ENCODE measurements around the gene ADNP.
A peak's percentile ranks its signal among the peaks of the same experiment; 100 is the strongest.
"Not testable (repeated sequence)": the region's sequence is repeated elsewhere in the genome, so short reads cannot be mapped to it uniquely, and the experiment has no call there.

Gene ADNP

DNA sequence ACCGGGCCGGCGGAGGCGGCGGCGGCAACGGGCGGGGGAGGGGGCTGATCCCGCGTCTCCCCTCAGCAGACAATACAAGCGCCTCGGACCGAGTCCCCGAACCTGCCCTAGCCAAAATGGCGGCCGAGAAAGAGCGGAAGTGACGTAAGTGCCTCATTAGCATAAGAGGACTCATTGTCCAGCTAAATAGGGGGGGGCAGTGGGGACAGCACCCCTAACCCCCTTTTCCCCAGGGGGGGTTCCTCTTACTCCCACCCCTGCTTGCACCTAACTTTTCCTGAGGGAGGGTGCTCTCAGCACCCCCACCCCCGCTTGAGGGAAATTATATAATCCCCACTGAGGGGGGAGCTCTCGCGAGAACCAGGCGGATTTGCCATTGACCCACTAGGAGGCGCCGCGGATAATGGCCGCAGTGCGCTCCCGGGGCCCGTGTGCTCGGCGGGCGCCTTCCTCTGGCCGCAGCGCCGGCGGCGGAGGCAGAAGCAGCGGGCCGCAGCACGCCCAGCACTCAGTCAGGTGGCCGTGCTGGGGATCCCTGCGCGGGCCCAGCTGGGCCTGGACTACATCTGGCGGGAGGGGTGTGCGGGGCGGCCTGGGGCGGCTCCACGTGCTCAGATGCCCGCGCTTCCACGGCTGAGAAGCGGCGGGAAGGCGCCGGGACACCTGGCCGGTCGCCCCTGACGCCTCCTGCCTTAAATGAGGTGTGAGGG is at the start of gene ADNP:
Gene ADNP, minus strand, starts transcription at position 132 of the 710 bp plus-strand sequence. CDS start 27,441 bp downstream, outside the sequence.
- H3K27ac ChIP-seq (ENCODE audit: low read length) = peak within 1 kb of the TSS; percentile 93
- H3K36me3 ChIP-seq (ENCODE audit: control insufficient read depth in 1 of 2, insufficient read depth in 2 of 2, low read length in 2 of 2) = peaks cover 21 to 22% of the 10 kb centered on the region in 2 donors
- no peaks in the 10 kb centered on the region for H3K27me3 ChIP-seq (ENCODE audit: low read depth, low read length)
- peak within 1 kb of the TSS; percentile 65 to 82 for H3K4me3 ChIP-seq (ENCODE audit: low read depth in 1 of 2, low read length in 2 of 2)
- peaks cover 10 to 17% of the 10 kb centered on the region in 2 donors for H3K4me1 ChIP-seq (ENCODE audit: control insufficient read depth in 1 of 2, insufficient read depth in 2 of 2, low read length in 2 of 2)
- H3K9me3 ChIP-seq (ENCODE audit: control insufficient read depth in 1 of 2, low read length in 2 of 2) = no peaks in the 10 kb centered on the region

DNA sequence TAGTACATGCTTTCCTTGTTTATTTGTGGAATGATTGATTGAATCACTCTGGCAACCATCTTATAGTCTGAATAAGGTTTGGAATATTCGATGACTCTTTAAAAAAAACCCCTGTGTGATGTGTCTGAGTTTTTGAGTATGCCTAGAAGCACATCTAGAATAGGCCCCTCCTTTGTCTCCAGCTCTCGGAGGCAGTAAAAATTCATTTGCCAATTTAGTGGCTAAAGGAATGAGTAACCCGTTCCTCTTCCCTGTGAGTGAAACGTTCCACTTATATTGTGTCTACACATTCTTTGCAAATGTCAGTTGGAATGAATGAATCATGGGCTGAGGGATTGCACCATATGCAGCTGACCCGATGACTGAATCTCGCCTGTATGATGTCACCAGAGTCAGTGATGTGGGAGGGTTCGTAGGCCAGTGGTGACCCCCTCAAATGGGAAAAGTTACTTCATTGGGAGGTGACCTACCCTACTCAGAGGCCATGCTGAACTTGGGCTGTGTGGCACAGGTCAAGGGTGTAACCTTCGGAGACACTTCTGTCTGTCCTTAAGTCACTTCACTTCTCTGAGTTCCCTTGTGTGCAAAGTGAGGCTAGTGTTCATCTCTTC is 48.9 kb upstream of the ADNP start:
- no peak overlapping the region for H3K4me3 ChIP-seq (ENCODE audit: low read depth in 1 of 2, low read length in 2 of 2)
- H3K27ac ChIP-seq (ENCODE audit: low read length) = peak overlapping the region; percentile 24
- no peaks in the 10 kb centered on the region for H3K27me3 ChIP-seq (ENCODE audit: low read depth, low read length)
- H3K36me3 ChIP-seq (ENCODE audit: control insufficient read depth in 1 of 2, insufficient read depth in 2 of 2, low read length in 2 of 2) = no peaks in the 10 kb centered on the region
- H3K4me1 ChIP-seq (ENCODE audit: control insufficient read depth in 1 of 2, insufficient read depth in 2 of 2, low read length in 2 of 2) = peaks cover 0 to 4% of the 10 kb centered on the region in 2 donors
- H3K9me3 ChIP-seq (ENCODE audit: control insufficient read depth in 1 of 2, low read length in 2 of 2) = no peaks in the 10 kb centered on the region

DNA sequence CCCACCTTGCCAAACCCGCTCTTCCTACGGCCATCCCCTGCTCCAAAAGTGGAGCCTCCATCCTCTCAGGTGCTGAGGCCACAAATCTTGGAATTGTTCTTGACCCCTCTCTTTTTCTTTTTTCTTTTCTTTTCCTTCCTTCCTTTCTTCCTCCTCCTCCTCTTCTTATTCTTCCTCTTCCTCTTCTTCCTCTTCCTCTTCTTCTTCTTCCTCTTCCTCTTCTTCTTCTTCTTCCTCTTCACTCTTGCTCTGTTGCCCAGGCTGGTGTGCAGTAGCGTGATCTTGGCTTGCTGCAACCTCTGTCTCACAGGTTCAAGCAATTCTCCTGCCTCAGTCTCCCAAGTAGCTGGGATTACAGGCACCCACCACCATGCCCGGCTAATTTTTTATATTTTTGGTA is 47.3 kb upstream of the ADNP start:
- not testable (repeated sequence) for H3K27me3 ChIP-seq (ENCODE audit: low read depth, low read length); H3K9me3 ChIP-seq (ENCODE audit: control insufficient read depth in 1 of 2, low read length in 2 of 2); H3K27ac ChIP-seq (ENCODE audit: low read length); H3K4me1 ChIP-seq (ENCODE audit: control insufficient read depth in 1 of 2, insufficient read depth in 2 of 2, low read length in 2 of 2); H3K4me3 ChIP-seq (ENCODE audit: low read depth in 1 of 2, low read length in 2 of 2); H3K36me3 ChIP-seq (ENCODE audit: control insufficient read depth in 1 of 2, insufficient read depth in 2 of 2, low read length in 2 of 2)

DNA sequence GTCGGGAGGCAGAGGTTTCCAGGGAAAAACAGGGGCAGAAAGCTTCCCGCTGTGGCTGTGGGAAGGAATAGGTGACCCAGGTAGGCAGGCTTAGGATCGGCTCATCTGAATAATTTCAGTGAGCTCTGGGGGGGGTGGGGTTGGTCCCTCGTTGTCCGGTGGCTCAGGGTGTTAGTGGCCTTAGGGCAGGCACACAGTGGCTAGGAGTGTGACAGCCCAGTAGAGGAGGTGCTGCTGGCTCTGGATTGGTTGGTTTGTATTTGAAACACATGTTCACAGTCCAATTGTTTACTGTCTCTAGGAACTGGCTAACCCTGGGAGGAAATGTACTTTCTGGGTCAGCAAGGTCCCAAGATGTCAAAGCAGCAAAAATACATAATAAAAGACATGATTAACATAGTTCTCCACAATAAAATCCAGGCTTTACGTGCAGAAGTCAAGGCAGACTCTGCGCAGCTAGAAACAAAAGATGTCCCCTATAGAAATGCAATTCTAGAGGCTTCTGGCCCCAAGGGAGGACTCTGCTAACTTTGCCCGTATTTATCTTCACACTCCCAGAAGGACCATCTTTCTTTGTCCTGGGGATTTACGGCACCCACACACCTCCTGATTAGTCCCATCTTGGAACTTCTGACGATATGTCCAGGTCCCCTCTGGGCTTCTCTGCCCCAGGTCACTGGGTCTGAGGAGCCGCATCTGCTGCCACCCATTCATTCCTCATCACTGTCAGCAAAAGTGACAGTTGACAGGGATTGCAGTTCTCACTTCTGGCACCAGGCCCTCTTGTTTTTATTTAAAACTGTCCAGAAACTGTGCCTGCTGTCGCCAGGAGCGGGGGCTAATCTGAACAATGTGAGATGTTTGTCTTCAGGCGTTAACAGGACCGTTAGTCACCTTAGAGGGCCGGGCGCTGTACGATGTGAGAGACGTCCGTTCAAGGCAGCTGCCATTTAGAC is 46.1 kb upstream of the ADNP start:
- Histone ChIP-seq H3K27me3 (ENCODE audit: low read depth, low read length) (no peaks in the 10 kb centered on the region), H3K36me3 (ENCODE audit: control insufficient read depth in 1 of 2, insufficient read depth in 2 of 2, low read length in 2 of 2) (no peaks in the 10 kb centered on the region), H3K9me3 (ENCODE audit: control insufficient read depth in 1 of 2, low read length in 2 of 2) (no peaks in the 10 kb centered on the region), H3K4me3 (ENCODE audit: low read depth in 1 of 2, low read length in 2 of 2) (no peak overlapping the region), H3K27ac (ENCODE audit: low read length) (no peak overlapping the region), H3K4me1 (ENCODE audit: control insufficient read depth in 1 of 2, insufficient read depth in 2 of 2, low read length in 2 of 2) (peaks cover 0 to 4% of the 10 kb centered on the region in 2 donors)

DNA sequence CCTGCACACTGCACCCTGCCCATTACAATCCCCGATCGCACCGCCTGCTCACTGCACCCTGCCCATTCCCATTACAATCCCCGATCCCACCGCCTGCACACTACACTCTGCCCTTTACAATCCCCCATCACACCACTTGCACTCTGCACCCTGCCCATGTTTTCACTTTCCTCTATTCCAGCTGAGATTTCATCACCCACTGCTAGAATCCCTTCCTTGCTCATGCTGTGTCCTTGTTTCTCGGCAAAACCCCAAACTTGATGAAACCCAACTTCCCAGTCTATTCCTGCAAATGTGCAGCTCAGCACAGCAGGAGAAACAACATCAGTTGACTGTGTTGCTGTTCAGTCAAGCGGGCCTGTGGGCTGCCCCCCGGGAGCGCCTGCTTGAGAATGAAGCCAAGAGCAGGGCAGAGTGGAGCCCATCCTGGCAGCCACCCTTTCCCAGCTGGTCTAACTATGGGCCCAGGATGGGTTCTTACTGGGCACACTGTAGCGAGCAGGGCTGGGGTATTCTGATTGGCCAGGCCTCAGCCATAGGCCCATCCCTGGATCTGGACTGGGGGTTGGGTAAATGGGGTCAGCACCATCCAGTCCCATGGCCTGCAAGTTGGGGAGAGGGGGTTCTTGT is 44.6 kb upstream of the ADNP start:
- no peak overlapping the region for H3K27ac ChIP-seq (ENCODE audit: low read length)
- H3K4me3 ChIP-seq (ENCODE audit: low read depth in 1 of 2, low read length in 2 of 2) = no peak overlapping the region
- no peaks in the 10 kb centered on the region for H3K36me3 ChIP-seq (ENCODE audit: control insufficient read depth in 1 of 2, insufficient read depth in 2 of 2, low read length in 2 of 2)
- H3K27me3 ChIP-seq (ENCODE audit: low read depth, low read length) = no peaks in the 10 kb centered on the region
- no peaks in the 10 kb centered on the region for H3K4me1 ChIP-seq (ENCODE audit: control insufficient read depth in 1 of 2, insufficient read depth in 2 of 2, low read length in 2 of 2)
- H3K9me3 ChIP-seq (ENCODE audit: control insufficient read depth in 1 of 2, low read length in 2 of 2) = no peaks in the 10 kb centered on the region

DNA sequence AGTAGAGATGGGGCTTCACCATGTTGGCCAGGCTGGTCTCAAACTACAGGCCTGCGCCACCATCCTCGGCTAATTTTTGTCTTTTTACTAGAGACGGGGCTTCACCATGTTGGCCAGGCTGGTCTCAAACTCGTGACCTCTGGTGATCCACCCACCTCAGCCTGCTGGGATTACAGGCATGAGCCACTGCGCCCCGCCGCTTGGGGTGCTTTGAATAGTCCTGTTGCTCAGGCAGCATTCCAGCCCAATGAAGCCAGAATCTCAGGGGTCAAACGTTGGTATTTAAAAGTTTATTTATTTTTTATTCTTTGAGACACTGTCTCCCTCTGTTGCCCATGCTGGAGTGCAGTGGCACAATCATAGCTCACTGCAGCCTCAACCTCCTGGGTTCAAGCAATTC is 38.7 kb upstream of the ADNP start:
- no peaks in the 10 kb centered on the region for H3K4me1 ChIP-seq (ENCODE audit: control insufficient read depth in 1 of 2, insufficient read depth in 2 of 2, low read length in 2 of 2)
- no peak overlapping the region for H3K27ac ChIP-seq (ENCODE audit: low read length)
- H3K9me3 ChIP-seq (ENCODE audit: control insufficient read depth in 1 of 2, low read length in 2 of 2) = no peaks in the 10 kb centered on the region
- H3K27me3 ChIP-seq (ENCODE audit: low read depth, low read length) = no peaks in the 10 kb centered on the region
- no peaks in the 10 kb centered on the region for H3K36me3 ChIP-seq (ENCODE audit: control insufficient read depth in 1 of 2, insufficient read depth in 2 of 2, low read length in 2 of 2)
- H3K4me3 ChIP-seq (ENCODE audit: low read depth in 1 of 2, low read length in 2 of 2) = no peak overlapping the region

DNA sequence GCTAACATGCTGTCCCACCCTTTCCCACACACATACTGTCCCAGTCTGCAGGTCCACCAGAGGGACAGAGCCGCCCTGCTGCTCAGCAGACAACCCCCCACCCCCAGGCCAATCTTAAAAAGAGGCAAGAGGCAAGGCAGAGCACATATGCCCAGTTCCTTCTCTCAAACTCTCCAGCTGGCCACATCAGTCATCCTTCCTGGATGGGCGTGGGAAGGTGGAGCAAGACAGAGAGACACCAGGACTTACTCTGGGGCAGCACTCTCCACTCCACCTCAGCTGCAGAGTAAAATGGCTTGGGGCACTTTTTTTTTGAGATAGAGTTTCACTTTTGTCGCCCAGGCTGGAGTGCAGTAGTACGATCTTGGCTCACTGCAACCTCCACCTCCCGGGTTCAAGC is 38.2 kb upstream of the ADNP start:
- H3K4me3 ChIP-seq (ENCODE audit: low read depth in 1 of 2, low read length in 2 of 2) = no peak overlapping the region
- H3K27ac ChIP-seq (ENCODE audit: low read length) = no peak overlapping the region
- no peaks in the 10 kb centered on the region for H3K4me1 ChIP-seq (ENCODE audit: control insufficient read depth in 1 of 2, insufficient read depth in 2 of 2, low read length in 2 of 2)
- H3K36me3 ChIP-seq (ENCODE audit: control insufficient read depth in 1 of 2, insufficient read depth in 2 of 2, low read length in 2 of 2) = no peaks in the 10 kb centered on the region
- H3K27me3 ChIP-seq (ENCODE audit: low read depth, low read length) = no peaks in the 10 kb centered on the region
- H3K9me3 ChIP-seq (ENCODE audit: control insufficient read depth in 1 of 2, low read length in 2 of 2) = no peaks in the 10 kb centered on the region

DNA sequence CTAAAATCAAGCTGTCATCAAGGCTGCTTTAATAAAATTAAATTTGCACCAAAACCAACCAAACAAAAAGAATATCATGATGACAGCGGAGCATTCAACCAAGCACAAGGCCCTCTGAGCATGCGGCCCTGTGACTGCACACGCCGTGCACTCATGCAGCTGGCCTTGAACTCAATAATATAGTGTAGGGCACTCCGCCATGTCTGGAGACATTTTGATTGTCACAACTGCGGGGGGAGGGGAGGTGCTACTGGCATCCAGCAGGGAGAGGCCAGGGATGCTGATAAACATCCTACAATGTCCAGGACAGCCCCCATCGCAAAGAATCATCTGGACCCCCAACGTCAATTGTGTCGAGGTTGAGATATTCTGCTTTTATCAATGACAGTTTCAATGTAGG is 37.1 kb upstream of the ADNP start:
- Histone ChIP-seq H3K27me3 (ENCODE audit: low read depth, low read length) (no peaks in the 10 kb centered on the region), H3K27ac (ENCODE audit: low read length) (no peak overlapping the region), H3K4me1 (ENCODE audit: control insufficient read depth in 1 of 2, insufficient read depth in 2 of 2, low read length in 2 of 2) (no peaks in the 10 kb centered on the region), H3K36me3 (ENCODE audit: control insufficient read depth in 1 of 2, insufficient read depth in 2 of 2, low read length in 2 of 2) (no peaks in the 10 kb centered on the region), H3K4me3 (ENCODE audit: low read depth in 1 of 2, low read length in 2 of 2) (no peak overlapping the region), H3K9me3 (ENCODE audit: control insufficient read depth in 1 of 2, low read length in 2 of 2) (no peaks in the 10 kb centered on the region)

DNA sequence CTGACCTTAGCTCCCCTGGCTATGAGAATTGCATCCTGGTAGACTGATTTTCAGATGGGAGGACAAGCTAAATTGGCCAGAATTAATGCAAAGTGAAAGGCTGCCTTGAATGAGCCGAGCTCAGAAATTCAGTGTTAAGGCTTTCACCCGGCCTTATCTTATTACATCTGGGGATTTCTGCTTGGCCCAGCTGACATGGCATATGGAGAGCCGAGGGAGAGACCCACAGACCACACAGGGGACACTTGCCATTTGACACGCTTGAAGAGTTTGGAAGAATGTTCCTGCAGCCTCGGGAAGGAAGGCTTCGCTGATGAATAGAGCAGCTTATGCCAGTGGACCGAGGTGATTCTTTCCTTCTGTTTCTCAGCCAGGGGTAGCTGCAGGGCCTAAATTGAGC is 36.3 kb upstream of the ADNP start:
- Histone ChIP-seq H3K4me1 (ENCODE audit: control insufficient read depth in 1 of 2, insufficient read depth in 2 of 2, low read length in 2 of 2) (no peaks in the 10 kb centered on the region), H3K9me3 (ENCODE audit: control insufficient read depth in 1 of 2, low read length in 2 of 2) (no peaks in the 10 kb centered on the region), H3K27me3 (ENCODE audit: low read depth, low read length) (no peaks in the 10 kb centered on the region), H3K4me3 (ENCODE audit: low read depth in 1 of 2, low read length in 2 of 2) (no peak overlapping the region), H3K27ac (ENCODE audit: low read length) (no peak overlapping the region), H3K36me3 (ENCODE audit: control insufficient read depth in 1 of 2, insufficient read depth in 2 of 2, low read length in 2 of 2) (no peaks in the 10 kb centered on the region)

DNA sequence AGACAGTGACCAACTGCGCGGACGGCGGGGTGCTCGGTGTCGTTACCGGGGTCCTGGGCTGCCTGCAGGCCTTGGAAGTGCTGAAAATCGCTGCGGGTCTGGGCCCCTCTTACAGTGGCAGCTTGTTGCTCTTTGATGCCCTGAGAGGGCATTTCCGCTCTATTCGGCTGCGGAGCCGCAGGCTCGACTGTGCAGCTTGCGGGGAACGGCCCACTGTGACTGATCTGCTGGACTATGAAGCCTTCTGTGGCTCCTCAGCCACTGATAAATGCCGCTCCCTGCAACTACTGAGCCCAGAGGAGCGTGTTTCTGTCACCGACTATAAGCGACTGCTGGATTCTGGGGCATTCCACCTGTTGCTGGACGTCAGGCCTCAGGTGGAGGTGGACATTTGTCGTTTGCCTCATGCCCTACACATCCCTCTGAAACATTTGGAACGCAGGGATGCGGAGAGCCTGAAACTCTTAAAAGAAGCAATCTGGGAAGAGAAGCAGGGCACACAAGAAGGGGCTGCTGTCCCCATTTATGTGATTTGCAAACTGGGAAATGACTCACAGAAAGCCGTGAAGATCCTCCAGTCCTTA is 28.4 kb upstream of the ADNP start:
- H3K4me1 ChIP-seq (ENCODE audit: control insufficient read depth in 1 of 2, insufficient read depth in 2 of 2, low read length in 2 of 2) = peaks cover 12 to 54% of the 10 kb centered on the region in 2 donors
- H3K27me3 ChIP-seq (ENCODE audit: low read depth, low read length) = no peaks in the 10 kb centered on the region
- H3K4me3 ChIP-seq (ENCODE audit: low read depth in 1 of 2, low read length in 2 of 2) = peak overlapping the region; percentile 95 to 99
- peaks cover 0 to 26% of the 10 kb centered on the region in 2 donors for H3K36me3 ChIP-seq (ENCODE audit: control insufficient read depth in 1 of 2, insufficient read depth in 2 of 2, low read length in 2 of 2)
- H3K9me3 ChIP-seq (ENCODE audit: control insufficient read depth in 1 of 2, low read length in 2 of 2) = no peaks in the 10 kb centered on the region
- H3K27ac ChIP-seq (ENCODE audit: low read length) = no peak overlapping the region
